Stimulated activated CD4-positive, alpha-beta T cell treated with anti-CD3 and anti-CD28 coated beads, TNF-alpha, amount 100 ng/mL, for 4 hours (primary cell): Measurements from ENCODE around the gene LAMB4.

Source experiments
- DNase-seq, 3 experiments: peaks; one replicate each; pipeline ENCODE4 v3.0.0-alpha.2; 2020; ENCODE audit warnings: low read depth in 3 of 3

The LAMB4 gene, protein sequence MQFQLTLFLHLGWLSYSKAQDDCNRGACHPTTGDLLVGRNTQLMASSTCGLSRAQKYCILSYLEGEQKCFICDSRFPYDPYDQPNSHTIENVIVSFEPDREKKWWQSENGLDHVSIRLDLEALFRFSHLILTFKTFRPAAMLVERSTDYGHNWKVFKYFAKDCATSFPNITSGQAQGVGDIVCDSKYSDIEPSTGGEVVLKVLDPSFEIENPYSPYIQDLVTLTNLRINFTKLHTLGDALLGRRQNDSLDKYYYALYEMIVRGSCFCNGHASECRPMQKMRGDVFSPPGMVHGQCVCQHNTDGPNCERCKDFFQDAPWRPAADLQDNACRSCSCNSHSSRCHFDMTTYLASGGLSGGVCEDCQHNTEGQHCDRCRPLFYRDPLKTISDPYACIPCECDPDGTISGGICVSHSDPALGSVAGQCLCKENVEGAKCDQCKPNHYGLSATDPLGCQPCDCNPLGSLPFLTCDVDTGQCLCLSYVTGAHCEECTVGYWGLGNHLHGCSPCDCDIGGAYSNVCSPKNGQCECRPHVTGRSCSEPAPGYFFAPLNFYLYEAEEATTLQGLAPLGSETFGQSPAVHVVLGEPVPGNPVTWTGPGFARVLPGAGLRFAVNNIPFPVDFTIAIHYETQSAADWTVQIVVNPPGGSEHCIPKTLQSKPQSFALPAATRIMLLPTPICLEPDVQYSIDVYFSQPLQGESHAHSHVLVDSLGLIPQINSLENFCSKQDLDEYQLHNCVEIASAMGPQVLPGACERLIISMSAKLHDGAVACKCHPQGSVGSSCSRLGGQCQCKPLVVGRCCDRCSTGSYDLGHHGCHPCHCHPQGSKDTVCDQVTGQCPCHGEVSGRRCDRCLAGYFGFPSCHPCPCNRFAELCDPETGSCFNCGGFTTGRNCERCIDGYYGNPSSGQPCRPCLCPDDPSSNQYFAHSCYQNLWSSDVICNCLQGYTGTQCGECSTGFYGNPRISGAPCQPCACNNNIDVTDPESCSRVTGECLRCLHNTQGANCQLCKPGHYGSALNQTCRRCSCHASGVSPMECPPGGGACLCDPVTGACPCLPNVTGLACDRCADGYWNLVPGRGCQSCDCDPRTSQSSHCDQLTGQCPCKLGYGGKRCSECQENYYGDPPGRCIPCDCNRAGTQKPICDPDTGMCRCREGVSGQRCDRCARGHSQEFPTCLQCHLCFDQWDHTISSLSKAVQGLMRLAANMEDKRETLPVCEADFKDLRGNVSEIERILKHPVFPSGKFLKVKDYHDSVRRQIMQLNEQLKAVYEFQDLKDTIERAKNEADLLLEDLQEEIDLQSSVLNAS (N-terminal part only)

DNA sequence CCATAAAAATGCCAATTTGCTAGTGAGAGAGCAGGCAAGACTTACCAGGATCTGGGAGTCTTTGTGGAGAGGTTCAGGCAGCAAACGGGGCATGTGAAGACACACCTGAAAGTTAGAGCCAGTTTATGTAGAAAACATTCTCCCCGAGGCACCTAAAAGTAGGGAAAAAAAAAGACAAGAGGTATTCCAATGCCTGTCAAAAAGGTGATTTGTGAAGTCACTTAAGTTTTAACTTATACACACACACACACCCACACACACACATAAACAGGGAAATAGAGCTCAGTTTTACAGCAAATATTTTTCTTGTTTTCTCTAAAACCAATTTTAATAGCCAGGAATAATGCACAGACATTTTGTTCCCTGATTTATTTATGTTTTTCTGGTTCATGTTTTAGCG, at the start of gene LAMB4:
TSS of gene LAMB4 (minus strand) at position 101 of the 400 bp plus-strand sequence. CDS start 7,197 bp downstream, outside the sequence.
- no peak for DNase-seq

DNA sequence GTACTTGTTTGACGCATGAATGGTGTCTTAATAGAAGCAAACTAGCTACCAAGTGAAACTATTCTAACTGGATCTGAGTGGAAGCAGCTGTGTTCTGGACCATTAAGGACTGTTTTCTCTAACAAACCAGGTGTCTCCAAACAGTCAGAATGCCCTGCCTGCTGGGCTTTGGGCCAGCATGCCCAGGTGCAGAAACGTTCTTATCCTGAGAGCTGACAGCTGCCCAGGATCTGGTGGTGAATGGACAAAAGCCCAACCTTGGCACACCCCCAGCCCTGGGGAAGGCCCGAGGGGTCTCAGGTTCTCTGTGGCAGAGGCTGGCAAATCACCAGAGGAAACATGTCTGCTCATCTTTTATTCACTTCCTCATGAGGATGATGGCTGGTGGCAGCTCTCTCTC, 48.2 kb upstream of the LAMB4 start:
- DNase-seq: no peak

DNA sequence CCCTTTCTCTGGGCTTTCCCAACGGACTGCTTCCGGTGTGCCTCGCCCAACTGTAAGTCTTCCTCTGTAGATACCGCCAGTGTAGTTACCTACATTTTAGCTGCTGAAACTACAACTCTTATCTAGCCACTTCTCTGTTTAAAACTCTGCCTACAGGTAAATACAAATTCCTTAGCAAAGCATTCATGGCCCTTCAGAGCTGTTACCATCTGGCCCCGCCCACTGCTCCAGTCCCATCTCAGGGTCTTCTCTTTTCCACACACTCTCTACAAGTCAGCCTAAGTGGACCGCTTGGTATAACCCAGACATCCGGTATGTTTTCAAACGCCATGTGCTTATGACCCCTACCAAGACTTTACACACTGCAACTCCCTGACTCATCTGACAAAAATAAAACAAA, 41.0 kb upstream of the LAMB4 start:
- no peak for DNase-seq

DNA sequence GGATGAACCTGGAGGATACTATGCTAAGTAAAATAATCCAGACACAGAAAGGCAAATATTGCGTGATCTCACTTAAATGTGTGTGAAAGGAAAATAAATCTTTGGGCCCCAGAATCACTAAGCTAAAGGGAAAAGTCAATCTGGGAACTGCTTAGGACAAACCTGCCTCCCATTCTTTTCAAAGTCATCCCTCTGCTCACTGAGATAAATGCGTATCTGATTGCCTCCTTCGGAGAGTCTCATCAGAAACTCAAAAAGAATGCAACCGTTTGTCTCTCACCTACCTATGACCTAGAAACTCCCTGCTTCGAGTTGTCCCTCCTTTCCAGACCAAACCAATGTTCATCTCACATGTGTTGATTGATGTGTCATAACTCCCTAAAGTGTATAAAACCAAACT, 40.1 kb upstream of the LAMB4 start:
- DNase-seq: no peak

DNA sequence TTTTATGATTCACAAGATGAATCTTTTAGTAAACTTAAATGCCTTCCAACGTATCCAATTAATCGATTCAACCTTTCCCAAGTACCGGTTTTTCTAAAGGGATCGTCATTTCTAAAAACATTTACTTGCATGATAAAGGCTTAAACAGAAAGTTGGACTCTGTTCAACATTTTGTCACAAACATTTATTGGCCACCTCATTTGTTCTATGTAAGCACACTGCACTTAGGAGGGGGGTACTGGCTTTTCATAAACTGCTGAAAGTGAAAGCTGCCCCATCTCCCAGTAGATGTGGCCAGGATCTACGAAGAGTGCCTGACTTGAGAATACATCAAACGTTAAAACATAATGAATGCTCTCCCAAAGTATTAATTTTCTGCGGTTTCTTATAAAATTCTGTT, 37.3 kb upstream of the LAMB4 start:
- no peak for DNase-seq

DNA sequence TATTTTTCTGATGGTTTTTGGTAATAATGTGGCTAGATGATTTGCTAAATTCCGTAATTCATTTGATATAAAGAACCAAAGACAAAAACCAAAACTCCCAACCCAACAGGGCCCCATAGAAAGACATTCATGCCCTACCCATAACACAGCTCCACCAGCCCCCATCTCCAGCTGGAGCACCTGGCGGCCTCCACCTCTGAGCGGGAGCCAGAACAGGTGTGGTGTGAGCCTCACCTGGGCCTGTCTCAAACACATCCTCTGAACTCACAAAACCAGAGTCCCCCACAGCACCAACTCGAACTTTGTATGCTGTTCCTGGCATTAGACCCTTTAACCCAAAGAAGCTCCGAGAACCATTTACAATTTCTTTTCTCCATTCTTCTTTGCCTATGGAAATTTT, 36.5 kb upstream of the LAMB4 start:
- DNase-seq: no peak

DNA sequence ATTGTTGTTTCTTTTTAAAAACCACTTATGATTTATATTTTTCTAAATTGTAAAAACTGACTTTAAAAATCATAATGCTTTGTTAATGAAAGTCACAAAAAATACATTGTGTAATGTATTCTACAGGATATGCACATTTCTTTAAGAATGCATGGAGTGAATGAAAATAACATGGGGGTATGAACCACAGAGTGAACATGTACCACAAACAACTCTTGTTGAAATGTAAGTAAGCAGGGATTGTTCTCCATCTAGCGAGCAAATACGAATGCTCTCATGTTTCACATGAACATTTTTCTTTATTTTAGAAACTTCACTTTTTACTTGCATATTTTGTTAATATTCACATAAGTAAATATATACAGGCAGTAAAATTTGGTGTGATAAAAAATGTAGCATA, 35.6 kb upstream of the LAMB4 start:
- DNase-seq: no peak

DNA sequence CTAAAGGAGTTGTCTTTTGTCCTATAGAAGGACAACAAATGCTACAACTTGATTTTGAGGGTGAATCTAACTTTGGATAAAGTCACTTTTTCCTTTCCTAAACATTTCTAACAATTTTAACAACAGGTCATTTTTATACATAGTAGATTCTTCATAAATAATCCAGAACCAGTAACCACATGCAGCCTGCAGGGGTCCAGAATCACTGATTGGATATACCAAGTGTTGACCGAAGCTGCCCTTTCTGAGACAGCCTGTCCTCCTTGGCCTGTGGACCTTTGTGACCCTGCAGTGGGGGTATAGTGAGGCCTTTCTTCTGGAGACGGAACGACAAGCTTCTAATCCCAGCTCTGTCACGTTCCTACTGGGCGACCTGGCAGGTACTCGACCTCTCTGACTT, 34.8 kb upstream of the LAMB4 start:
- no peak for DNase-seq

DNA sequence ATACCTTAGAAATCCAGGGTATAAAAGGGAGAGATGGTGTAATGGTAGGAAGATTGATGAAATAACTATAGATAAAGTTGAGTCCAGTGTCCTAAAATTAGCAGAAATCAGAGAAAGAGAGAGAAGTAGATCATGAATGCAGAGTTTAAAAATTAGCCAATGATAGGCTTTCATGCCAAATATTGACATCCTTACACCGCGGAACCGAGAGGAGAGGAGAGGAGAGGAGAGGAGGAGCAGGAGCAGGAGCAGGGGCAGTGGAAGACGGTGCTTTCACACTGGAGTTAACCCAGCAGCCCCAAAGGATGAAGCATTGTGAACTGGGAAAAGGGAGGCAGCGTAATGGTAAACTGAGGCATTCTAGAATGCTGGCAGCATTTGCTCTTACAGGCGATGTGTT, 34.2 kb upstream of the LAMB4 start:
- no peak for DNase-seq

DNA sequence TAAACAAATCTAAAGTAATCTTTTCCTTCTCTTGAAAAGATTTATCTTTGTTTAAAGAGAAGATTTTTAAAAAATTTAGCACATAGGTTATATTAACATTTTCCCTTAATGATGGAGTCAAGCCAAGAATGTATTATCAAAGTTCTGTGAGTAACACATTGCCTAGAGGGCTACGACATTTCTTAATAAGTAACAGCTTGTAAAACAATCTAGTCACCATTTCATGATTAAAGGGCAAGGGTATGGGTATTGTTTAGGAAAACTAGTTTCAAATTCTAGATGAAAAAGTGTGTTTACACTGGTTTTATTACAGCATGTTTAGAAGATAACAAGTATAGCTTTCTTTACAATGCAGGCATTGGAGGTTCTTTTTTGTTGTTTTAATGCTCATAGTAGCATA, 28.6 kb upstream of the LAMB4 start:
- no peak for DNase-seq

DNA sequence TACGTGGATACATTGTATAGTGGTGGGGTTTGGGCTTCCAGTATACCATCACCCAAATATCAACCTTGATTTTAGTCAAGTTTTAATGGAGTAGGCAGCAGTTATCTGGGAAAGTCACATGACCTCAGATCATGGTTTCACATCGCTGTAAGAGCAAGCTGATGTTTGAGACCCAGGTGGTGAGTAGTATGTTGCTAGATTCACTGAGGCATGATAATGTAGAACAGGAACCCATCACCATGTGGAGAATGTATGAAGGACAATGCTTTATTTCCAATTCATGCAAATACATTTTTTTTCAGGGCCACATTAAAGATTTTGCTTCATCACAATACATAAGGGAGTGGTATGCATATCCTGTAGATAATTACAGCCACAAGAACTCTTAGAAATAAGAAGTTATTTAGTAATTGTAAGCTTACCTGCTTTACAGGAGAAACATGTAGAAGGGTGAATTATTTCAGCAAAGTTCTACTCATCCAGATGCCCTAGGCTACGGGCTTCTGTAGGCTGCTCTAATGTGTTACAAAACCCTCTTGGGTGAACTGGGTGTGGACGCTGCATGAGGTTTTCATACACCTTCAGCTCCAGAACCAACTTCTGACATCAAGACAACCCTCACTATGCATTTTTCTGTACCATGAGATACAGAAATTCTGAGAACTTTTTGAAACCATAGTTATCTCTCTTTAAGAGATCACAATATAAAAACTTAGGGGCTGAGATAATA, 27.6 kb upstream of the LAMB4 start:
- no peak for DNase-seq

DNA sequence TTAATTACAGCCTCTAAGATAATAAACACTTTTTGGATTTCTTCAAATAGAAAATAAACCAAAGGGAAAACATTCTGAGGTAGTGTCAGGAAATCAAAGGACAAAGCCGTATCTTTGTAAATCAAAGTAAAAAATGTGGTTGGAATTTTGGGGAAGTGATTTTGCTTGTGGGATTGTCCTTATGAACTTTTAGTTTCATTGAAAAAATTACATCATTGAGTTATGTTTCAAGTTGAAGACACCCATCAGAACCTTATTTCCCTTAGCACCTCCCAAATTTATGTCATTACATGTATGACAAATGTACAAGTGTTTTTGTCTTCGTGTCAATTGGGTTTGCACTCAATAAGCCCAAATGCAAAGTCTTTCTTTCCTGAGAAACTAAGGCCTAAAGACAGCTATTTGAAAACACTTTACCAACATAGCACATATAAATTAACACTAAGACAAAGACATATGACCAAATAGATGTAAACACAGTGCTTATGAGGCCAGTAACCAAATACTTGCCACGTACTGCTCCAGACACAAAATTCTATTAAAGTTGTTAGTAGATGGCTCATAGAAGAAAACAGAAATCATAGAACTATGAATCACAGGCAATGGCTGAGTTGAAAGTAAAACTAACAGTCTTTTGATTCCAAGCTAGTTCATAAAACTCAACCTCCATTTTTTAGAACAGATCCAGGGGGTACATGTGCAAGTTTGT, 26.9 kb upstream of the LAMB4 start:
- no peak for DNase-seq

DNA sequence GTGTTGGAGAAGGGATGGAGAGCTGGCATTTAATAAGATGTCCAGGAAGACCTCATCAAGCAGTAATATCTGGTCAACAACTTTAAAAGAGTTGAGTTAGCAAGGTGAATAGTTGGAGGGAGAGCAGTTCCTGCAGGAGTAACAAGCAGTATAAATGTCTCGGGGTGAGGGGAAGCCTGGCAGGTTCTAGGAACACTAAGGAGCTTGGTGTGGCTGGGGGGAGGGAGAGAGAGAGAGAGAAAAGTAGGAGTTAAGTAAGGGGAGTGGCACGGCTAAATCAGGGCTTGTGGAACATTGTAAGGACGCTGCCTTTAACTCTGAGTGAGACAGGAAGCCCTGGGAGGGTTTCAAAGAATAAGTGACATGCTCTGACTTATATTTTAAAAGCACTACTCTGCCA, 22.0 kb upstream of the LAMB4 start:
- DNase-seq: no peak

DNA sequence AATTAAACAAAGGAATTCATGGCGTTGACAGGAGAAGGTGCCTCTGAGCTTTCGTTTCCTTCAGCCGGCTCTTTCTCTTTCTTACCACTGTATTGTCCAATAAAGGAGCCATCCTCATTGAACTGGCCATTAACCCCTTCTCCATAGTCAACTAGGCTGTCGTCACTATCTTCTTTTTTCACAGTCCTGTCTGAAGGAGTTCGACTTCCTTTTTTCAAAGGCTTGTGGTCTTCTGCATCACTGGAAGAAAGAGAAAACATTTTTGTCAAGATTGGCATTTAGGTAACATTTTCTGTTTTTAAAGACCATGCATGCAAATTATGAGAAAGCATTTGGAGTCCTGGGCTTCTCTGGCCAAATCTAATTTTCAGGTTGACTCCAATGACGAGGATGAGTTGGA, 19.7 kb upstream of the LAMB4 start:
- no peak for DNase-seq

DNA sequence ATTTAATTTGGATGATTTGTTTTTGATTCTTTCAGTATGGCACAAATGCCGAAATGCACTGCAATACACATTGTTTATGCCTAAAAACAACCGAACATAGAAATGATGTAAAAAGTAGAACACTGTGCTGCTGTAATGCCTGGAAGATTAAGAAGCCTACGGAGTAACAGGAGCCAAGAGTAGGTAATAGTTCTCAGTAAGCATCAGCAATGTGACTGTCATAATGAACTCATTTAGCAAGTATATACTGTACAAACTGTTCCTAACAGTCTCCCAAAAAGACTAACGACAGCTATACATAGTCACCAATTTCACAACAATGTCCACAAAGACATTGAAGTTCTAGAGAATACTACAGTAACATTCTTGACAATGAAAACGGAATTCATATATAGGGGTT, 19.0 kb upstream of the LAMB4 start:
- DNase-seq: no peak

DNA sequence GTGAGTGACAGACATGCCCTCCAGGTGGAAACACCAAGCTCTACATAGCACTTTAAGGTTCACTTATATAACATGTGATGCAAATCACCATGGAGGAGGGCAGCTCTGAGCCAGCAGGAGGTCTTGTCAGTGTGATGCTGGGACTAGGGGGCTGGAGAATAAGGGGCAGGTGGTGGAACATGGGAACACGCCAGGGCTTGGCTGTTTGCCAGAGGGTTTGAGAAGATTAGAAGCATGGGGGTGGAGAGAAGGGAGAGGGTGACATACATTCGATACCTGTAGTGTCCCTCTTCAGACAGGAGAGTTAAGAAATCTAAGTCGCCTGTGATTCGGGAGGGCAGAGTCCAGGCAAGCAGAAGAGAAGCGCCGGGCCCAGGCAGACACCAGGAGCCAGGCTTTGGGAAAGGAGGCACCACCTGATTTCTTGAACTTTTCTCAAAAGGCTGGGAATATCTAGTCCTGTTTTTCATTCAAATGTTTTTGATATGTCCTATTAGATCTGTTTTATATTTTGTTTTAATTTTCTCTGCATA, 16.9 kb upstream of the LAMB4 start:
- no peak for DNase-seq

DNA sequence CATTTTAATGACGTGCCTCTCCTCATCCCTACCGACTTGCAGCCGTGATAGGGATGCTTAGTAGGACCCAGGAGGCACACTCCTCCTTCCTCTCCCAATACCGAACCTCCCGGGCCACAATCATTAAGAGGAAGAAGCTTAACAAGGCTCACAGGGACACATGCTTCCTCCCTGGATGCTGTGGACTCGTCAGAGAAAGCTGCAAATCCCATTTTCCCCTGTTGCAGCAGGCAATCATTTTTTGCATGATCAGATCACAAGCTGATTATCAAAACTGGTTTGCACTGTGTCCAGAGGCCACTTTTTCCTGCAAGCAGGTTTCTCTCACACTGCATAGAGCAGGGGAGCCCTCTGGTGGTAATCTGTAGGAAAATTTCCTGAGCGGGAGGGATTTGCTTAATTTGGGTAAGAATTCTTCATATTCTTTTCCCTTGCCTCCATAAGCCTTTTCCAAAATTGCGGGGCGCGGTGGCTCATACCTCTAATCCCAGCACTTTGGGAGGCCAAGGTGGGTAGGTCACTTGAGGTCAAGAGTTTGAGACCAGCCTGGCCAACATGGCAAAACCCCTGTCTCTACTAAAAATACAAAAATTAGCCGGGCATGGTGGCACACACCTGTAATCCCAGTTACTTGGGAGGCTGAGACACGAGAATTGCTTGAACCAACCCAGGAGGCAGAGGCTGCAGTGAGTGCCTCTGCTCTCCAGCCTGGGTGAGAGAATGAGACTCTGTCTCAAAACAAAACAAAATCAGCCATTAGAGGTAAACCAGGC, 16.1 kb upstream of the LAMB4 start:
- DNase-seq: no peak

DNA sequence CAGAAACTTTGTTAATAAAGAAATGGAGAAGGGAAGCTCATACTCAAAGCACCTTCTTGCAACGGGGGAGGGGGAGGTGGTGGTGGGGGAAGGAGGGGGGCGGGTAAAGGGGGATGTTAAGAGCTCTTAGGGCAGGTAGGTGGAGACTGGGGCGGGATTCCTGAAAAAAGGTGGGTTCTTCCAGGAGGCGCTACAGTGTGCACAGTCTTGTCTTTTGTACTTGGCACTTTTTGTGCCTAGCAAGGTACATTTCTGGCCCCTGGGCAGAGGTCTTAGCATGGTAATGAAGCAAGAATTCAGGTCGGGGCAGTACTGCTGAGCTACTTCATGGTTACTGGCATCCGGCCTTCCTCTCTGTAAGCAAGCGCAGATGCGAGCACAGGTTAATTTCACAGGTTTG, 15.2 kb upstream of the LAMB4 start:
- no peak for DNase-seq

DNA sequence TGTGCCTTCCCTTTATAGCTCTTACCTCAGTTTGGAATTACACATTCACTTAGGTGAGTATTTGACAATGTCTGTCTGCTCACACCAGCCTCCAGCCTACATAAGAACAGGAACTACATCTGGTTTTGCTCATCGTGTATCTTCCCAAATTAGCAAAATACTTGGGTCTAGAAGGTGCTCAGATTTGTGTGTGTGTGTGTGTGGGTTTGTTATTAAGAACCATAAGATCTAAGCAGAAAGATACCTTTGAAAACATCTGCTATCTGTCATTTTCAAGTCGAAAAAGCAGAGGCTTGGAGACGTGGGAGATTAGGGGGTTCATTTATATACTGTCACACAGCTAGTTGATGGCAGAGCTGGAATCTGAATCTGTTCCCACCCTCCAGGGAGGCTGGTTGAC, 14.8 kb upstream of the LAMB4 start:
- no peak for DNase-seq
